HepG2 (cell line): ENCODE data around the gene HSPA1L. TPM values are rescaled to one million over a fixed set of nuclear protein-coding genes. Genes with fewer than 3 reads are reported as not detected.

Source experiments
- AHDC1 ChIP-seq: sonication (generic); formaldehyde crosslinking; IDR thresholded peaks from 2 replicates; pipeline ENCODE4 v1.5.1; 2020; ENCODE audit warnings: mild to moderate bottlenecking, missing genetic modification reagents, borderline replicate concordance
- ELF3 ChIP-seq: IDR thresholded peaks from 2 replicates; pipeline ENCODE4 v1.6.1; 2016; ENCODE audit warnings: missing genetic modification reagents, missing compliant biosample characterization
- ERF ChIP-seq: IDR thresholded peaks from 2 replicates; pipeline ENCODE4 v1.6.1; 2018; ENCODE audit warnings: missing biosample characterization, missing genetic modification reagents
- FOXA1 ChIP-seq, 2 experiments: fragments of 450-650 bp in 1 of 2; sonication (generic) in 1 of 2; formaldehyde crosslinking in 1 of 2; IDR thresholded peaks; 2 replicates each; pipeline versions ENCODE4 v1.4.0 to v1.6.1; 2016 to 2020; ENCODE audit warnings: missing genetic modification reagents in 1 of 2
- HDAC2 ChIP-seq: sonication (generic); formaldehyde crosslinking; IDR thresholded peaks from 2 replicates; pipeline ENCODE4 v1.4.0; 2020; ENCODE audit warnings: missing genetic modification reagents
- HNF1A ChIP-seq, 2 experiments: sonication (generic) in 1 of 2; formaldehyde crosslinking in 1 of 2; IDR thresholded peaks; 2 replicates each; pipeline versions ENCODE4 v1.4.0 to v1.6.1; 2016 to 2020; ENCODE audit warnings: borderline replicate concordance in 1 of 2, low read depth in 1 of 2, mild to moderate bottlenecking in 1 of 2, missing genetic modification reagents in 1 of 2
- HNF4G ChIP-seq, 2 experiments: sonication (generic) in 1 of 2; formaldehyde crosslinking in 1 of 2; IDR thresholded peaks; 2 replicates each; pipeline versions ENCODE4 v1.4.0 to v1.6.1; 2011 to 2020; ENCODE audit warnings: borderline replicate concordance in 2 of 2, low read depth in 2 of 2, mild to moderate bottlenecking in 2 of 2, low read length in 1 of 2, missing genetic modification reagents in 1 of 2, moderate library complexity in 1 of 2
- MLX ChIP-seq: IDR thresholded peaks from 2 replicates; pipeline ENCODE4 v1.6.1; 2016
- RAD21 ChIP-seq: fragments of 450-650 bp; formaldehyde crosslinking; IDR thresholded peaks from 2 replicates; pipeline ENCODE4 v1.5.0; 2020; ENCODE audit warnings: mild to moderate bottlenecking
- ZNF672 ChIP-seq: sonication (generic); formaldehyde crosslinking; IDR thresholded peaks from 2 replicates; pipeline ENCODE4 v1.8.1; 2022; ENCODE audit warnings: missing genetic modification reagents
- ZNF749 ChIP-seq: sonication (generic); formaldehyde crosslinking; IDR thresholded peaks from 2 replicates; pipeline ENCODE4 v1.8.0; 2022; ENCODE audit warnings: mild to moderate bottlenecking, missing genetic modification reagents, moderate library complexity, borderline replicate concordance
- polyA plus RNA-seq, 8 experiments: library from polyadenylated mRNA; depleted of rRNA in 3 of 8; stranded (reverse) in 7 of 8; unstranded in 1 of 8; fragments of >200 nt; fragmentation: Illumina TruSeq in 4 of 8; extraction: Trizol in 4 of 8; gene quantifications; 2 replicates each; pipeline versions ENCODE4 v1.2.1 to v1.2.3, GENCODE V29; 2011 to 2016; ENCODE audit warnings: low read depth in 4 of 8, missing spikeins in 1 of 8, mixed read lengths in 1 of 8; ENCODE audit not compliant: insufficient read depth in 1 of 8
- total RNA-seq, 5 experiments: library from RNA; depleted of rRNA; stranded (reverse); fragments of >200 nt; fragmentation: Illumina TruSeq; extraction: Trizol; gene quantifications; 2 replicates each; pipeline ENCODE4 v1.2.3, GENCODE V29; 2016; ENCODE audit warnings: low read depth in 1 of 5
- TF ChIP-seq, protein P1 (sequence below): sonication (generic); formaldehyde crosslinking; IDR thresholded peaks from 2 replicates; pipeline ENCODE4 v1.8.1; 2023; ENCODE audit warnings: mild to moderate bottlenecking, missing genetic modification reagents, borderline replicate concordance

The HSPA1L gene
- total and polyA plus RNA-seq, 2 of the 13 experiments (the other 11 are each of a cell fraction or from before 2014, with no cell fraction given), result 0.55 to 1.0 TPM

GRCh38 chr6:31819871-31820299, 4.8 kb upstream of the HSPA1L start (continued):
- TF ChIP-seq AHDC1 (CRISPR knock-in tag), result 0 out of 2 replicates have a peak, but pooled peaks have one; percentile 76
- TF ChIP-seq HDAC2 (CRISPR knock-in tag), result no peak
- no peak for TF ChIP-seq FOXA1 (IDR thresholded peaks at IDR 0.05)
- peak; percentile 60 for TF ChIP-seq FOXA1 (CRISPR knock-in tag; IDR thresholded peaks at IDR 0.05)
- no peak for TF ChIP-seq ZNF672 (CRISPR knock-in tag)
- TF ChIP-seq HNF1A (IDR thresholded peaks at IDR 0.05; ENCODE audit: low read depth), result peak; percentile 2; the same call in 1 of the 2 replicates
- TF ChIP-seq HNF1A (CRISPR knock-in tag; IDR thresholded peaks at IDR 0.05; ENCODE audit: borderline replicate concordance), result no peak
- peak; percentile 27 for TF ChIP-seq ERF (CRISPR knock-in tag)
- peak; percentile 30; the same call in 1 of the 2 replicates for TF ChIP-seq HNF4G (IDR thresholded peaks at IDR 0.05; ENCODE audit: borderline replicate concordance, low read depth, low read length)
- TF ChIP-seq HNF4G (CRISPR knock-in tag; IDR thresholded peaks at IDR 0.05; ENCODE audit: borderline replicate concordance, low read depth), result no peak; the same call in 1 of the 2 replicates
- TF ChIP-seq, protein P1, sequence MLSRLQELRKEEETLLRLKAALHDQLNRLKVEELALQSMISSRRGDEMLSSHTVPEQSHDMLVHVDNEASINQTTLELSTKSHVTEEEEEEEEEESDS (CRISPR knock-in tag), result no peak
- TF ChIP-seq MLX (CRISPR knock-in tag), result 0 out of 2 replicates have a peak, but pooled peaks have one; percentile 3
- TF ChIP-seq ELF3, result no peak
- no peak for TF ChIP-seq ZNF749 (CRISPR knock-in tag)
- no peak for TF ChIP-seq RAD21
